Stromal cell of bone marrow (primary cell): ENCODE measurements around the gene ACSM6.

Experiments used
- DNase-seq: peaks from one replicate; pipeline ENCODE4 v3.0.0-alpha.2; 2012; ENCODE audit warnings: low read depth

ACSM6 gene

GRCh38 chr10:95245425-95246055, 51.5 kb downstream of the ACSM6 start:
- no peak for DNase-seq

GRCh38 chr10:95246582-95247051, 52.6 kb downstream of the ACSM6 start:
- DNase-seq: peak; percentile 43

GRCh38 chr10:95247200-95247880, 53.3 kb downstream of the ACSM6 start:
- DNase-seq: no peak

- DNase-seq: no peak
These were observed 54.0 kb downstream of the ACSM6 start for GRCh38 chr10:95247881-95248583.

GRCh38 chr10:95248989-95249388, 55.0 kb downstream of the ACSM6 start:
- no peak for DNase-seq

GRCh38 chr10:95249467-95249866, 55.4 kb downstream of the ACSM6 start:
- no peak for DNase-seq

GRCh38 chr10:95250856-95251255, 56.8 kb downstream of the ACSM6 start:
- DNase-seq: no peak

GRCh38 chr10:95253007-95253406, 59.0 kb downstream of the ACSM6 start:
- DNase-seq: no peak

- no peak for DNase-seq
These were observed 59.6 kb downstream of the ACSM6 start for GRCh38 chr10:95253686-95254085.

- DNase-seq: no peak
These were observed 60.6 kb downstream of the ACSM6 start for GRCh38 chr10:95254629-95255028.

- DNase-seq: no peak
These were observed 62.2 kb downstream of the ACSM6 start for GRCh38 chr10:95256268-95256667.

GRCh38 chr10:95257849-95258248, 63.8 kb downstream of the ACSM6 start:
- no peak for DNase-seq

GRCh38 chr10:95260397-95260881, 66.4 kb downstream of the ACSM6 start:
- no peak for DNase-seq

- no peak for DNase-seq
These were observed 67.0 kb downstream of the ACSM6 start for GRCh38 chr10:95260909-95261552.

- no peak for DNase-seq
These were observed 67.9 kb downstream of the ACSM6 start for GRCh38 chr10:95261926-95262325.

GRCh38 chr10:95262763-95263518, 68.9 kb downstream of the ACSM6 start:
- no peak for DNase-seq

GRCh38 chr10:95263864-95264226, 69.8 kb downstream of the ACSM6 start:
- DNase-seq: no peak

GRCh38 chr10:95264227-95265051, 70.4 kb downstream of the ACSM6 start:
- no peak for DNase-seq

GRCh38 chr10:95265572-95265971, 71.5 kb downstream of the ACSM6 start:
- no peak for DNase-seq

- DNase-seq: no peak
These were observed 72.6 kb downstream of the ACSM6 start for GRCh38 chr10:95266674-95267095.

GRCh38 chr10:95267251-95267650, 73.2 kb downstream of the ACSM6 start:
- DNase-seq: no peak
